Testis (tissue), 2 donors: Measurements from ENCODE around the gene CYGB.

Experiments
- POLR2A ChIP-seq: fragments of 450-650 bp; IDR thresholded peaks from one replicate; pipeline ENCODE4 v1.6.1; 2017; ENCODE audit warnings: antibody characterized with exemption, mild to moderate bottlenecking, moderate library complexity
- TF ChIP-seq, protein P1 (sequence below), 3 experiments: fragments of 450-650 bp in 2 of 3; fragments of 200-600 bp in 1 of 3; sonication (generic) in 1 of 3; IDR thresholded peaks; one replicate each; pipeline ENCODE4 v1.5.1; 2016 to 2019; ENCODE audit warnings: antibody characterized with exemption in 3 of 3, mild to moderate bottlenecking in 2 of 3, moderate library complexity in 1 of 3

DNA sequence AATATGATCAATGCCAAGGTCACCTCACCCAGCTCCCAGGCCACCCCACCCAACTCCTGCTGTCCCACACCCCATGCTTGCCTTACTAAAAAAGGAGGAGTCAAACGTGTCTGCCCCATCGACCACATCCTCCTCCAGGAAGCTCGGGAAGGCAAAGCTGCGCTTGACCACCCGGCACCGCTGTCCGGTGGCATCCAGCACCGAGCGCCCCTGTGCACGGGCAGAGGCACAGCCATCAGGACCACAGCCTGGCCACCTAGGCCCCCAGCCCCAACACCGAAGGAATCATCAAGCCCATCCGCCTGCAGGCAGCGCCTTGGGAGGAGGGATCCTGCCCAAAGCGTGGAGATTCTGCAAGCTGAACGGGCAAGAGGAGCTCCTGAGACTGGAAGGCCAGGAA lies 59.9 kb downstream of the CYGB start:
- no peak for TF ChIP-seq POLR2A
- TF ChIP-seq, protein P1, sequence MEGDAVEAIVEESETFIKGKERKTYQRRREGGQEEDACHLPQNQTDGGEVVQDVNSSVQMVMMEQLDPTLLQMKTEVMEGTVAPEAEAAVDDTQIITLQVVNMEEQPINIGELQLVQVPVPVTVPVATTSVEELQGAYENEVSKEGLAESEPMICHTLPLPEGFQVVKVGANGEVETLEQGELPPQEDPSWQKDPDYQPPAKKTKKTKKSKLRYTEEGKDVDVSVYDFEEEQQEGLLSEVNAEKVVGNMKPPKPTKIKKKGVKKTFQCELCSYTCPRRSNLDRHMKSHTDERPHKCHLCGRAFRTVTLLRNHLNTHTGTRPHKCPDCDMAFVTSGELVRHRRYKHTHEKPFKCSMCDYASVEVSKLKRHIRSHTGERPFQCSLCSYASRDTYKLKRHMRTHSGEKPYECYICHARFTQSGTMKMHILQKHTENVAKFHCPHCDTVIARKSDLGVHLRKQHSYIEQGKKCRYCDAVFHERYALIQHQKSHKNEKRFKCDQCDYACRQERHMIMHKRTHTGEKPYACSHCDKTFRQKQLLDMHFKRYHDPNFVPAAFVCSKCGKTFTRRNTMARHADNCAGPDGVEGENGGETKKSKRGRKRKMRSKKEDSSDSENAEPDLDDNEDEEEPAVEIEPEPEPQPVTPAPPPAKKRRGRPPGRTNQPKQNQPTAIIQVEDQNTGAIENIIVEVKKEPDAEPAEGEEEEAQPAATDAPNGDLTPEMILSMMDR (IDR thresholded peaks at IDR 0.05), result no peak
